NCI-H128 (cell line): Measurements from ENCODE around the gene LRRTM3.

ENCODE experiments used
- DNase-seq: peaks from one replicate; lab custom pipeline; 2025; ENCODE audit not compliant: unreplicated experiment; lab: John Stamatoyannopoulos, UW

Gene LRRTM3

DNA sequence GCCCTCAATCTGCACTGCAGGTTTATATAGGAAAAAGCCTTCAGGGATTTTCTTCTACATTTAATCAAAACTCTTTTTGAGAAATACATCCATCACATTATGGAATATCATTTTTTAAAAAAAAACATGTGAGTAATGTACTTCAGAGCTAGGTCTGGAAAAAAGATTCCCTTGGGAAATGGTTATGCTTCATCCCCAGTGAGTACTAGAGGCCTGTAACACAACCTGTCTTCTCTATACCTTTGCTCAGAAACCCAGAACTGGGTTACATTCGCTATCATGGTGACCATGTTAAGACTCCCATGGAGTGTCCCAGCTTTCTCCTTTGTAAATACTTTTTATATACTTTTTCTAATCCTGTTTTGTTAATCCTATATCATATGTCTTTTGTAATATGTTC, 186.9 kb downstream of the LRRTM3 start:
- no peak for DNase-seq

DNA sequence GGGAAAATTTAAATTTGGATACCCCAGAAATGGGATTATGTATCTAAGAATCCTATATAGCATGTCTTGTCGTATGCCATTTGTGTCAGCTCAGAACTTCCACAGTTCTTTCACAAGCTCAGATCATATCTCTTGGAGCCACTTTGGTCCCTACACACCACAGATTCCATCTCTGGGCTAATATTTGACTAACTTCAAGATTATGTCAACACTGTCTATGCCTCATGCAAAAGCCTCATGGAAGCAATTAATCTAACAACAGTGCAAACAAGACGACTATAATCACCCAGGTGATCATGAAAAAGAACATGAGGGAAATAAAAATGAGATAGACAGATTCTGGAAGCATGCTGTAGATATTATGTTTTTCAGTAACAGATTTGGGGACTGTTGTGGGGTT, 189.1 kb downstream of the LRRTM3 start:
- no peak for DNase-seq

DNA sequence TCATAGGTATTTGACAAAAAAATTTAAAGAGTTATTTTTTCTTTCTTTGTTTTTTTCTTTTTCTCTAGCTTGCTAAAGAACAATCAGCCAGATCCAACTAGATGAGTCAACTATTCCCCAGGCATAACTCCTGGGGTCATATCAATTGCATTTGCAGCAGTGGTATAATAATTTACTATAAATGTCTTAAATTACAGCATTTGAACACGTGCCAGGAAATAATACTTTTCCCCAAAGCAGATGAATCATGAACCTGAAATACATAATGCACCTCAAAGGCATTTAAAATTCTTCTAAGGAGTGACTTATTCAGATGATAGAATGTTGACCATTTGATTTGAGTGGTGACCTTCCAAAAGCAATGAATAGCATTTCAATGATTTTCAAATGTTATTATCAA, 190.1 kb downstream of the LRRTM3 start:
- no peak for DNase-seq

- no peak for DNase-seq
Observed at GRCh38 chr10:67119651-67120050, 193.8 kb downstream of the LRRTM3 start.

DNA sequence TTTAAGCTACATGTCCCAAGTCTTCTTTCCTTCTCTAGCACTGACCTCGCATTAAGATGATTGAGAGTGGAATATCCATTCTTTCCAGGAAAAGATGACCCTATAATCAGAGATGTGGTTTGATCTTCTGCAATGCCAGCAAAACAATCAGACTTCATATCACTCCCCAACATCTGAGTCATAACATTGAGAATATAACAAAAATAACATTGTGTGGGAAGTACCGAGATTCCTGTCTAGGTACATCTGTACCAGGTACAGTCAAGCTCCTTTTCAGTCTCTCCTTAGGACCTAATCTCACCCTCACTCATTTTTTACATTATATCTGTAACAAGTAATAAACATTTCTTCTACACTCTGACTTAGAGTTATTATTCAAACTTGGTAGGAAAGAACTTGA, 201.6 kb downstream of the LRRTM3 start:
- DNase-seq, result no peak

- no peak for DNase-seq
Observed at GRCh38 chr10:67140641-67141040, 214.8 kb downstream of the LRRTM3 start.

- no peak for DNase-seq
Observed at GRCh38 chr10:67141300-67141699, 215.5 kb downstream of the LRRTM3 start.

GRCh38 chr10:67144530-67144929, 218.7 kb downstream of the LRRTM3 start:
- no peak for DNase-seq
